ENCODE results near the gene PRKCZ.

PRKCZ gene

DNA sequence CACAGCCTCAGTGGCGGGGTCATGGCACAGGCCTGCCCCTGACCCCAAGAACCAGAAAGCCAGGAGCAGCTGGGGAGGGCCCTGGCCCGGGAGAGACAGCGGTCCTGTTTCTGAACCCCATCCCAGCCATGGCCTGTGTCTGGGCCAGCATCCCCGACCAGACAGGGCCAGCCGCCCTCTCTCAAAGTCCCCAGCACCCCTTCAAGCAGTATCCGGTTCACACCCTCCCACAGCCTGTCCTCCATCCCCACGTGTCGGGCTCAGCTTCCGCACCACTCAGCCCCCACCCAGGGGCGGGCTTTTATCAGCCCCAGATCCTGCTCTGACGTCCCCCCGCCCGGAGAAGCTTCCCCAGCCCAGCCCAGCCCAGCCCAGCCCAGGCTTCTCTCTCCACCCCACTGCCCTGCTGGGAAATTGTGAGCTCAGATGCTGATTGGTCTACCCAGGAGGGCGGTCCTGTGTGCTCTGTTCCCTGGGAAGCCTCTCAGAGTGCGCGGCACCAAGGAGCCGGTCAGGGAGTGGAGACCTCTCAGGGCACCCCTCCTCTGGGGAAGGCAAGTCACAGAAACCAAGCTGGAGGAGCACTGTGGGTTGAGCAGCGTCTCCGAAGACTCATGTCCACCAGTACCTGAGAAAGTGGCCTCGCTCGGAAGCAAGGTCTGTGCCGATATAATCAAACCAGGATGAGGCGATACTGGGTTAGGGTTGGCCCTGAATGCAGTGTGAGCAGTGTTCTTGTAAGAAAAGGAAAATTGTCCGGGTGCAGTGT lies 149.0 kb downstream of the PRKCZ start:
- DNase-seq, result no peak

DNA sequence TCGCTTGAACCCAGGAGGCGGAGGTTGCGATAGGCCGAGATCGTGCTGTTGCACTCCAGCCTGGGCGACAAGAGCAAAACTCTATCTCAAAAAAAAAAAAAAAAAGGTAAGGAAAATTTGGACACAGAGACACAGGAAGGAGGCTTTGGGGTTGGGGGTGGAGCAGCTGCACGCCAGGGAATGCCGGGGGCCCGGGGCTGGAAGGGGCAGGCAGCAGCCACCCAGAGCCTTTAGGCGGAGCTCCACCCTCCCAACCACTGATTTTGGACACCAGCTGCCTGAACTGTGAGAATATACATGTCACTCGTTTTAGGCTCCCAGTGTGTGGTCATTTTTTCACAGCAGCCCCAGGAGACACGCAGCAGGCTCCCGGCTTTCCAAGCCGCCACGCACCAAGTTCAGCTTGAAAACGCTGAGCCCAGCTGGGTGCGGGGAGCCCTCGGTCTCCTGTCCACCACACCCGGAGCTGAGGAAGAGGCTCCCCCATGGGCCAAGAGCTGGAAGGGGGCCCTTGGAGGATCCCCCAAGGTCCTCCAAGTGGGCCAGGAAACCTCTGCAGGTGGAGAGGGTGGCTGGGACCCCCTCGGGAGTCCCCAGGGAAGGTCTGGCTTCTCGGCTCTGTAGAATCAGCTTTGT lies 150.2 kb downstream of the PRKCZ start:
- no peak for DNase-seq

DNA sequence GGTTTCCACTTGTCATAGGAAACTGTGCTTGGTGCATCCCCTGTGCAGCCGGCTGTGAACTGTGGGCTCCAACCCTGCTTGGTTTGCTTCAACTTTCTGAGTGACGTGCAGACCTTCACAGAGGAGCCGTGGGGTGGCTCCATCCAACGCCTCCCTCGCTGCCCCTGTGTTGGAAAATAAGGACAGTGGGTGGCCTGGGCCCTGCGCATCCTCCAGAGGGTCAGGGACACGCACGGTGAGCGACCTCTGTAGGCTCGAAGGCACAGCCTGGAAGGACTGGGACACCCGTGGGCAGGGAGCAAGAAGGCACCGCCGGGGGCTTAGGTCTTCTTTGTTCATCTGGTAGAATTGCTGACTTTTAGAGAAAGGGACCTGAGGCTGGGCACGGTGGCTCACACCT lies 150.9 kb downstream of the PRKCZ start:
- no peak for DNase-seq

DNA sequence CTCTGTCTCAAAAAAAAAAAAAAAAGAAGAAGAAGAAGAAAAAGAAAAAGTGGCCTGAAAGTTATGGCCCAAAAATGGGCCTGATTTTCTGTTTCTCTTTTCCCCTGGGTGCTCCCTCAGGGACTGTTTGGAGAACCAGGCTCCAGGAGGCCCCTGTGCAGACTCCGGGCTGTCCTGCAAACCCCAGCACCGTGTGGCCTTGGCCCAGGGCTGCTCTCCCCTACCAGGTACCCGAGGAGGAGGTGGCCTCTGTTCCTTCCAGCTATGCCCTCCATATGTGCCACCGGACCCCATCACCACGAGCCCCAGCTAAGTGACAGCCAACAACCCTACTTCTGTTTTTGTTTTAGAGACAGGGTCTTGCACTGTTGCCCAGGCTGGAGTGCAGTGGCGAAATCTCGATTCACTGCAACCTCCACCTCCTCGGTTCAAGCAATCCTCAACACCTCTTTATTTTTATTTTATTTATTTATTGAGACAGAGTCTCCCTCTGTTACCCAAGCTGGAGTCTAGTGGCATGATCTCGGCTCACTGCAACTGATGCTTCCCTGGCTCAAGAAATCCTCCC lies 151.9 kb downstream of the PRKCZ start:
- no peak for DNase-seq

DNA sequence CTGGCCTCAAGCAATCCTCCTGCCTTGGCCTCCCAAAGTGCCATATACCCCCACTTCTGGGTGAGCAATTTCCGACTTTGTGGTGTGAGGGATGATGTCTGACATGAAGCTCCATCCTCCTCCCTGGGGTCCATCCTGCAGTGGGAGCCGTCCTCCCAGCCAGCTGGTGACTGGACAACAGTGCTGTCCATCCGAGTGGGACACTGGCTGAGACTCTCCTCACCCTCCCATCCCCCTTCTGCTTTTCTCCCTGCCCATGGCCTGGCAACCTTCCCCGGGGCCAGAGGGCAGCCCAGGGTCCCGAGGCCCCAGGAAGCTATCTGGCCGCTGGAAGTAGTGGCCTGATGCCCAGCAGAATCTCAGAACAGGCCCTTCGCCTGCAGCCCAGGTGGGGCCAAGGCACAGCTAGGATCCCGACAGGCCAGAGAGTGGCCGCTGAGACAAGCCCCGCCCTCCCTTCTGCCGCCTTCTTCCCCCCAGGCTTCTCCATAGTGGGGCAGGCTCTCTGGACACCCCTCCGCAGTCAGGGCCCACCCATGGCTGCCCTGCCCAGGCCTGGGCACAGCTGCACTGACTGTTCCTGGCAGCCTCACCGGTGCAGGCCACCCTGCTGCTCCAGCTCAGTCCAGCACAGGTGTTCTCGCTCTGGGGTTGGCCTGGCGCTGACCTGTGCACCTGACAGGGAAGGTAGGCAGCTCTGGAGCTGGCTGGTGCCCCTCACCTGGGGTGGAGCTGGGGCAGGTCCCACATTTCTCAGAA lies 152.8 kb downstream of the PRKCZ start:
- no peak for DNase-seq

DNA sequence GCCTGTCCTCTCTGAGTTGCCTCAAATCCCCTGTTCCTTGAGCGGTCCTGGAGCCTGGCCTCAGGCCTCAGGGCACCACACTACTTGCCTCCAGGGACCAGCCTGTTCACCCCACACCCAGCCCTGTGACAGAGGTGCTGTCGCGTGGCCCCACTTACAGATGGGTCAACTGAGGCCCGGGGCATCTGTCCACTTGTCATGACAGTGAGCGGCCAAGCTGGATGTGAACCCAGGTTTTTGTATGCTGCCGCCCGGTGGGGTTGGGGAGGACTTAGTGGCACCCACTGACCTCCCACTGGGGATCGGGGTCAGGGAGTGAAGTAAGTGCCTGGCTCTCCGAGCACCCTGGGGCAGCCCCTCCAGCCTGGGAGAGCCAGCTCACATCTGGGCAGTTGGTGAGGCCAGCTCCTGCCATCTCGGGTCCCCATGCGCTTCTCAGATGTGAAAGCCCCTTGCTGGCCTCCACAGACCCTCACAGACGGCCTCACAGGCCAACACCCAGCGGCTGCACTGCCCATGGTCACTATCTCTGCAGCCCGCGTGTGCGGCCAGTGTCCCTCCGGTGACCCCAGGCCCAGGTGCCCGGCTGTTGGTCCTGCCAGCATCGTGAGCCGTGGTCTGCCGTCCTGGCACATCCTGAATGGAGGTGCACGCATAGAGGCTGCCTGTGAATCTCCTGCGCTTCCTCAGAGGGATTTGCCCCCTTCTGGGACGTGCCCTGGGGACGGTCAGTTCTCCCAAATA lies 153.6 kb downstream of the PRKCZ start:
- no peak for DNase-seq

DNA sequence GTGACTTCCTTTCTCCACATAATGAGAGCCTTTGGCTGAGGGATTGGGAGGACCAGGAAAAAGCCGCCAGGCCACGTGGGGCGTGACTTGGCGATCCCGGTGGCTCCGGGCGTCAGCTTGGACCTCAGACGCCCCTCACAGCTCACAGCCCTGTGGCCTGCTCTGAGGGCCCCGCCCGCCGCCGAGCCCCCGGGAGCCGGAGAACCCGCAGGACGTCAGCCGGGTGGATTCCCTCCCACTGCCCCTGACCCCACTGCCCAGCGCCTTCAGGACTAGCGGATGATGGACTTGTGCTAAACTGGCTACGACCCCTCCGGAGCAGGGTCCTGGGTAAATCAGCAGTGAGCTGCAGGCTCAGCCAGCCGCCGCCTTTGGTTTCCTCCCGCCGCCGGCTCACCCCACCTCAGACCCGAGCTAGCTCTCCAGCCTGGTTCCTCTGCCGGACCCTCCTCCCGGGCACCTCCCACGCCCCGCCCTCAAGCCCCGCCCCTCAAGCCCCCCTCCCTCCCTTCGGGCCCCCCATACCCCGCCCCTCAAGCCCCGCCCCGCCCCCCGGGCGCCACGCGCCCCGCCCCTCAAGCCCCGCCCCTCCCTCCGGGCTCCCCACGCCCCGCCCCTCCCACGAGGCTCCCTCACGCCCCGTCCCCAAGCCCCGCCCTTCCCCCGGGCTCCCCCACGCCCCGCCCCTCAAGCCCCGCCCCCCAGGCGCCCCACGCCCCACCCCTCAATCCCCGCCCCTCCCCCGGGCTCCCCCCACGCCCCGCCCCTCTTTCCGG lies 154.4 kb downstream of the PRKCZ start:
- DNase-seq, result no peak

DNA sequence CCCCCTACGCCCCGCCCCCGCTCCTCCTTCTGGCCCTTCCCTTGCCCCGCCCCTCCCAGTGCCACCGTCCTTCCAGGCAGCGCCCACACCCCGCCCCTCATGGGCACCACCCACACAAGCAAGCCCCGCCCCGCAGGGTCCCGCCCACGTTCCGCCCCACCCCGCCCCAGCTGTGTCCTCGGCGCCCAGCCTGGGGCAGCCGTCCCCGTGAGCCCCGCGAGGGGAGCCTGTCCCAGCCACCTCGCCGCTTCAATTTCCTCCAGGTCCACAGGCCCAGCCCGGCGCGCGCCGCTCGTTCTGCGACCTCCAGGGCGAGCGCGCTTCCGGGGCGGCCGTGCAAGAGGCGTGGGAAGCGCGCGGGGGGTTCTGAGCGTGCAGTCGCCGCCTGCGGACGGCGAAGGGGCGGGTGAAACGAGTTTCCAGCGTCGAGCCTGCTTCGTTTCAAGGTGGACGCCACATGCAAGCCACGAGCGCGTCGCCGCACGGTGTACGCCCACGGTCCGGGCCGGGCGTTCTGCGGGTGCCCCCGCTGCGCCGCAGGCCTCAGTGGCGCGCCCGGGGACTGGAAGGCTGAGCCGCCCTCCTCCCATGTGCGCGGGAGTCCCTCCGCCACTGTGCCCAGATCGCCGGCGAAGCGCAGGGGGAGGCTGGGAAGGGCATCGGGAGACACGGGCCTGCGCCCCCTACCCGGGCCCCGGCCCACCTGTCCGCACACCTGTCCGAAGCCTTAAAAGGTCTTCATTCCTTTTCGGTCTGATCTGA lies 155.2 kb downstream of the PRKCZ start:
- no peak for DNase-seq

DNA sequence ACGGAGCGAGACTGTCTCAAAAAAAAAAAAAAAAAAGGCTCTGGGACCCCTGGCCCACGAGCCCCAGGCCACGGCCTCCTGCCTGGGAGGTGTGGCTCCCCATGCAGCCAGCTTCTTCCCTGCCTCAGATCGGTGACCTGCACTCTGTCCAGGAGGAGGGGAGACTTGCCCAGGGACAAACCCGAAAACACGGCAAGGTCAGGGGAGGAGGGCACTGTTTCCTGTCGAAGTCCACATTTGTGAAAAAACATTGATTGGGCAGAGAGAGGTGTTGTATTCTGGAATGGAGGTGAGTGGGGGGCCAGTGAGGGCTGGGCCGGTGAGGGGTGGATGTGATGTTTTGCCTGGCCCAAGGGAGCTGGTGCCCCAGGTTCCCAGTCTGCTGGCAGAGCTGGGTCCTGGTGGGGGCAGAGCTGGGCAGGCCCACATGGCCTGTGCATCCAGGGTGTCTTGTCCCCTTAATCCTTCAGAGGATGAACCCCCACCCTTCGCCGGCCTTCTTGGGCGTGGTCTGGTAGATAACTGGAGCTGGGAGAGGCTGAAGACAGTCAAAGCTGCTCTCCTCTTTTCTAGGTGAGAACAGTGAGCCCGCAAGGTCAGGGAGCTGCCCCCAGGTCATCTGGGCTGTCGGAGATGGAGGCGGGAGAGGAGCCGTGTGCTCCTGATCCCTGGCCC lies 156.7 kb downstream of the PRKCZ start:
- DNase-seq, result no peak

DNA sequence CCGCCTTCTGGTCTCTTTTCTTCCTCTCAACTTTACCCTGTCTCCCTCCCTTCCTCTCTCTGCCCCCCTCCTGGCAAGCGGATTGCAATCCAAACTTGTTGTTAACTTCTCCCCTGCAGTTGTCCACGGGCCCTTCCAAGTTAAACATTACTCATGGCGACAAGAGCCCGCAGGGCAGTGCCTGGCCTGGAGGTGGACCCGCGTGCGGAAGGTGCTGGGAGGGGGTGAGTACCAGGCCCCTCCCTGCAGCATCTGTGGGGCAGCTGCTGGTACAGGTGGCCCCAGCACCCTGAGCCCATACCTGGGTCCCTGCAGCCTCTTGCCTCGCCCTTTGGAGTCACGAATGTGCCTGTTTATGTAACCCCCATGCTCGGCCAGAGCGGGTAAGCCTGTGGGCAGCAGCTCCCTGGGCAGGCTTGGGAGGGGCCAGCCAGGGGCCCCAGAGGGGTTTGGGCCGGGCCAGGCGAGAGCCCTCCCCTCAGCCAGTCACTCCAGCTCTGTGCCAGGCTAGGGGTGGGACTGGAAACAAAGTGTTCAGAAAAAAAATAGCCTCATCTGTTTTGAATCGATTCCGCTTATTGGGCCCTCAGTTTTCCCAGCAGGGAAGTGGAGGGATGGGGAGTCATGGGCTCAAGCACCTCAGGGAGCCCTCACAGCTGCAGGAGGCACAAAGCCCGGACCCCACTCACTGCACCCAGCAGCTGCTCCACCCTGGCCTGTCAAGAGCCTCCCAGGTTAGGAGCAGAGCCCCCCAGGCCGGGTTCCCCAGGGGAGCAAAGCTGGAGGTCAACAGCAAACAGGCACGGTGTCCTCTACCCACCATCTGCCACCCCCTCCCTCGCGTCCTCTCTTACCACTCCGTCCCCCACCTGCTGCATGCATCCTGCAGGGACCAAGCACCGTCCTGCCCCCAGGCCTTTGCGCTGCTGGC lies 158.4 kb downstream of the PRKCZ start:
- no peak for DNase-seq

DNA sequence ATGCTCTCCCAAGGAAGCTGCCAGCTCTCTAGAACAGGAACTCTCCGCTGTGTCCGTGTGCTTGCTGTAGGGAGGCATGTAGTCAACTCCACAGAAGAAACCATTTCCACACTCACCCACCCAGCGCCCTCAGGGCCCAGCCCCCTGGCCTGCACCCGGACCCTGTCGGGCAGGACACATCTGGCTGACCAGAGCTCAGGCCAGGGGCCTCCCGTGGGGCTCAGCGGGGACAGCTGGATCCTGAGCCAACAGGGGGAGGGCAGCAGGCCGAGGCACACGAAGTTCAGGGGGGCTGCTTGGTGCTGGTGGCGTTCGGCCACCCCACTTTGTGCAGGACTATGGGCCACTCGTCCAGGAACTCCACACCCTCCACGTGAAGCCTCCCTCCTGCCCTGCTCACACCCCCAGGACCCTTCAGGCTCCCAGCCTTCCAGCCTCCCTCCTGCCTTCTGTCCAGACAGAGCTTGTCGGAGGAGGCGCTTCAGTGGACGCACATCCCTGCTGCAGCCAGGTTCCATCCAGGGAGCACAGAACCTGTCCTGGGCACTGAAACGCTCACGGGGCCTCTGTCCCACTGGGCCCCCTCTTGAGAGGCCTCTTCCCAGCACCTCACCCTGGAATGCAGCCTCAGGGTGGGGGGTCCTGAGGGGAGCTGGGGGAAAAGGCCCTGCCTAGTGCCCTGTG lies 159.3 kb downstream of the PRKCZ start:
- DNase-seq, result no peak

DNA sequence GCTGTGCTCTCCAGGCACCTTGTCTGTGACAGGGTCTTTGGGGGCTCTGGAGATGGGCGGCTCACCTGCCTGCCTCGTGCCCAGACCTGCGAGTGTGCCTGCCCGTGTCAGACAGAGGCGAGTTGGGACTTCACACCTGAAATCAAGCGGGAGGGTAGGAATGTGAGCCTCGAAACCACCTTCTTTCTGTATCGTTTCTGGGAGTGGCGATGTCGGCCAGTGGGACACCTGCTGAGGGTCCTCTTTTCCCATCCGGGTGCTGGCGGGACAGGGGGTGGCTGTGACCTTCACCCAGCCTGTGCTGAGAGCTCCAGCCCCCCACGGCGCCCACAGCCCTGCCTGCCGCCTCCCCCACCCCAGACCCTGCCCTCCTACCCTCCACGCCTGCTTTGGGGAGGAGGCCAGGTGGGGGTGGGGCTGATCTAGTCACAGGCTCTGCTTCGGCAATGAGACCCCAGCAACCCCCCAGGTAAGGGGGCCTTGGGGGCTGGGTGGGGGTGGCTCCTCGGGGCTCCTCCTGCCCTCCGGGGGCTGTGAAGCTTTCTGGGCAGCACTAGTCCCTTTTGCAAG lies 160.0 kb downstream of the PRKCZ start:
- DNase-seq, result no peak

DNA sequence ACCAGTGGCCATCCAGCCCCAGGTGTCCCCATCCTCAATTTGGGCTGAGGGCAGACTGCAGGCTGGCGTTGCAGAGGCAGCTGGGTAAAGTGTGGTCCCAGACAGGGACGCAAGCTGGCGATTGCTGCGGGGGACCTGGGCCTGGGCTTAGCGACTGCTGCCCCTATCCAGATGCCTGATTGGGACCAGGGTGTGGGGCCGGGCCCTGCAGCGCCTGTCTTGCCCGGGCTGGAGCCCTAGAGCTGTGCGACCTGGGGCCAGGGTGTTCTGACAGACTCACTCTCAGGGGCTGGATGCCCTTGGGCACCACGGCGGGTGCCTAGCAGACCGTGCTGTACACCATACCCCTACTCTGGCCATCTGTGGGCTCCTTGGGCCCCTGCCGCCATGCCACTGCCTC lies 160.6 kb downstream of the PRKCZ start:
- DNase-seq, result no peak

DNA sequence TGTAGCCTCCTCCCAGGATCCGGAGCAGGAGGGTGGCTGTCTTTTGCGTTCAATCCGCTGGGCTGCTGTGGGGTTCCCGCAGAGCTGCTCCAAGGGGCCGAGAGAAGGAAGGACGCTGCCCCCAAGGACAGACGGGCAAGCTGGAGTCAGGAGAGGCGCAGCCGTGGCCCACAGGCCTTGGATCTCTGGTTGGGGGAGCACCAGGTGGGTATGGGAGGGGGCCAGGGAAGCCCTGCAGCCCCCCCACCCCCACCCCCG lies 162.0 kb downstream of the PRKCZ start:
- DNase-seq, result no peak

DNA sequence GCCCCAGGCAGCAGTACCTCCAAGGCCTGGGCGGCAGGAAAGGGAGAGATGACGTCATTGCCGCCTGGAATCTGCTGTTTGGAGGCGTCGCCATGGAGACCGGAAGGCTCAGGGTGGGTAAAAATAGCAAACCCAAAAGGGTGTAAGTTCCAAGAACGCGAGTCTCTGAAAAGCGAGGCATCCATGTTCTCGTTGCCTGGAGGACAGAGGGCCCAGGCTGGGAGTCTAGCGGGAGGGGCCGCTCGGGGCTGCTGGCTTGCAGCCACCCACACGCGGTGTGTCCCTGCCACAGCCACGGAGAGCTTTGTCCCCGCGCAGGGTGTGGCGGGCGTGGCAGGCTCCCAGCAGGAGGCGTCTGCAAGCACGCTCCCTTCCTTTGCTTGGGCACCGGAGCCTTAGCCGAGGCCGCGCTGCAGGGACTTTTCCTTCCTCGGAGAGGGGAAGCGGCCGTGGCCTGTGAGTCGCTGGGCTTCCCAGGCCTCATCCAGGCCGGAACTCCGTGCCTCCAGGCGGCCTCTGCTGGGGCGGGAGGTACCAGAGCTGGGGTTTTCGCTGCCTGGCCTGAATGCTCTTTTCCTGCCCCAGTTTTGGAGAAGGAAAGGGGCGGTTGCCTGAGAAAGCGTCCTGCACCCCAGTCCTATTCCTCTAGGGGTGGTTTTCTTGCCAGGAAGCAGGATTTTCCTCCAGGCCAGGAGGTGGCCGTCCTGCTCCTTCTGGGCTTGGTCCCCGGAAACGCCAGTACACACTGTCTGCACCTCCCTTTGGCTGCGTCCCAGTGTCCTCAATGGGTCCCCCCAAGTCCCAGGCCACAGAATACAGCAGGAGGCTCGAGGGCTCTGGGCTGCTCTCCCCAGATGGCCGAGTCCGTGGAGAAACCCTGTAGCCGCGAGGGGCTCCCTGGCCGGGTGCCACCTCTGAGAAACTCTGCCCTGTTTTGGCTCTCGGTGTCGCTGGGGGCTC lies 162.6 kb downstream of the PRKCZ start:
- no peak for DNase-seq

DNA sequence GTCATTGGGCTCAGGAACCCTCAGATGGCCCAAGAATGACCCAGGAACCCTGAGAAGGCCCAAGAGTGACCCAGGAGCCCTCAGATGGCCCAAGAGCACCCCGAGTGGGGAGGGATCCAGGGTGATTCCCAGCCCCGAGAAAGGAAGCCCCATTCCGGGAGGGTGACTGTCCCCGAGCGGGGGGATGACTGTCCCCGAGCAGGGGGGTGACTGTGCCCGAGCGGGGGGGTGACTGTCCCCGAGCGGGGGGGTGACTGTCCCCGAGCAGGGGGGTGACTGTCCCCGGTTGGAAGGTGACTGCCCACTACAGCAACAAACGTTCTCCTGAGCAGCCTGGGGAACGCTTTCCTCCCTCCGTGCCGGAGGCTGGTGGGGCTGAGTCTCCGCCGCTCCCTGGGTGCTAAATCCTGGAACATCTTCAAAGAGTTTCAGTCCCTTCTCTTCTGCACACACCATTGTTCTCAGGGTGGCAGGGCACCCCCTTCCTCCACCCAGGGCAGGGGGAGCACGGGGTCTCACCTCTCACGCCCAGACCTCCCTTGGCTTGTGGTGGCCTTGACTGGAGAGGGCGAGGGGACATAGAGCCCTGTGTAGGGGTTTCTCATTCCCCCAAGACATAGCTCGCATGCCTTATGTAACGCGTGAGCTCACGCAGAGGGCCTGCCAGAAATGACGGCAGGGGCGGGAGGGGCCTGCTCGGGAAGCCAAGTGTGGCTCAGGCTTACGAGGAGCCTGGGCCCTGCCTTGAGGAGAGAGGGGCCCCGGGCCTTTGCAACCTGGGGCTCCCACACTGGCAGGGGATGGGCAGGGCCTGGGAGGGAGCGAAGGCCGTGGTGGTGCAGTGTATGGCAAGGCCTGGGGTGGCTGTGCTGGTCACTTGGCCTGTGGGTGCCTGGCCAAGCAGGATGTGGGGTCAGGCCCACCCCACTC lies 163.6 kb downstream of the PRKCZ start:
- no peak for DNase-seq

Measured in NCI-H524 treated with DMSO at 0.1 percent for 48 hours (cell line).